Measurements from ENCODE around the gene SLFN14.
"Not testable (repeated sequence)": the region's sequence is repeated elsewhere in the genome, so short reads cannot be mapped to it uniquely, and the experiment has no call there.

Gene SLFN14

GRCh38 chr17:35541434-35541833 is 19.2 kb downstream of the SLFN14 start:
- no peaks in the 10 kb centered on the region for H3K36me3 ChIP-seq (ENCODE audit: control insufficient read depth, insufficient read depth, low read length)
- H3K4me1 ChIP-seq (ENCODE audit: control insufficient read depth, insufficient read depth, low read length, poor library complexity, severe bottlenecking) = peaks cover 2% of the 10 kb centered on the region
- WGBS, 2 experiments (ENCODE audit: insufficient coverage in 2 of 2) = 67 to 100% methylated on average over 1 of the region's 1 CpG
- no peak overlapping the region for H3K27ac ChIP-seq (ENCODE audit: low read depth, low read length, severe bottlenecking)
- no peaks in the 10 kb centered on the region for H3K9me3 ChIP-seq (ENCODE audit: control insufficient read depth, low read length)
- no peak overlapping the region for H3K4me3 ChIP-seq (ENCODE audit: extremely low read depth, insufficient read depth, low read length, poor library complexity, severe bottlenecking)

- Histone ChIP-seq H3K36me3 (ENCODE audit: control insufficient read depth, insufficient read depth, low read length) (no peaks in the 10 kb centered on the region), H3K4me3 (ENCODE audit: extremely low read depth, insufficient read depth, low read length, poor library complexity, severe bottlenecking) (no peak overlapping the region)
Measured at GRCh38 chr17:35540589-35541404, 19.8 kb downstream of the SLFN14 start.

GRCh38 chr17:35539659-35540026 is 21.0 kb downstream of the SLFN14 start:
- no peaks in the 10 kb centered on the region for H3K9me3 ChIP-seq (ENCODE audit: control insufficient read depth, low read length)
- no peaks in the 10 kb centered on the region for H3K36me3 ChIP-seq (ENCODE audit: control insufficient read depth, insufficient read depth, low read length)
- H3K27ac ChIP-seq (ENCODE audit: low read depth, low read length, severe bottlenecking) = no peak overlapping the region
- 43 to 60% methylated on average over 3 to 4 of the region's 5 CpGs for WGBS, 2 experiments (ENCODE audit: insufficient coverage in 2 of 2)
- peaks cover 2% of the 10 kb centered on the region for H3K4me1 ChIP-seq (ENCODE audit: control insufficient read depth, insufficient read depth, low read length, poor library complexity, severe bottlenecking)
- no peak overlapping the region for H3K4me3 ChIP-seq (ENCODE audit: extremely low read depth, insufficient read depth, low read length, poor library complexity, severe bottlenecking)

More at GRCh38 chr17:35540589-35541404, 19.8 kb downstream of the SLFN14 start:
- Histone ChIP-seq H3K4me1 (ENCODE audit: control insufficient read depth, insufficient read depth, low read length, poor library complexity, severe bottlenecking) (peaks cover 2% of the 10 kb centered on the region), H3K27ac (ENCODE audit: low read depth, low read length, severe bottlenecking) (no peak overlapping the region), H3K9me3 (ENCODE audit: control insufficient read depth, low read length) (no peaks in the 10 kb centered on the region)
- WGBS, 2 experiments (ENCODE audit: insufficient coverage in 2 of 2) = 80 to 83% methylated on average over 1 of the region's 8 CpGs

- H3K27ac ChIP-seq (ENCODE audit: low read depth, low read length, severe bottlenecking) = no peak within 1 kb of the TSS
- 100% methylated on average over 1 to 2 of the region's 2 CpGs for WGBS, 2 experiments (ENCODE audit: insufficient coverage in 2 of 2)
- peaks cover 2% of the 10 kb centered on the region for H3K4me1 ChIP-seq (ENCODE audit: control insufficient read depth, insufficient read depth, low read length, poor library complexity, severe bottlenecking)
- no peak within 1 kb of the TSS for H3K4me3 ChIP-seq (ENCODE audit: extremely low read depth, insufficient read depth, low read length, poor library complexity, severe bottlenecking)
- H3K9me3 ChIP-seq (ENCODE audit: control insufficient read depth, low read length) = no peaks in the 10 kb centered on the region
- H3K36me3 ChIP-seq (ENCODE audit: control insufficient read depth, insufficient read depth, low read length) = no peaks in the 10 kb centered on the region
Measured at GRCh38 chr17:35537601-35538141, 22.9 kb downstream of the SLFN14 start, which contains the start of gene SLFN12L. SLFN12L (minus strand) TSS chr17:35537678; CDS start chr17:35522364, 15,314 bp downstream.

- WGBS, 2 experiments (ENCODE audit: insufficient coverage in 2 of 2) = 93 to 94% methylated on average over 9 to 12 of the region's 13 CpGs
- Histone ChIP-seq H3K27ac (ENCODE audit: low read depth, low read length, severe bottlenecking) (no peak overlapping the region), H3K4me1 (ENCODE audit: control insufficient read depth, insufficient read depth, low read length, poor library complexity, severe bottlenecking) (peaks cover 2% of the 10 kb centered on the region), H3K4me3 (ENCODE audit: extremely low read depth, insufficient read depth, low read length, poor library complexity, severe bottlenecking) (no peak overlapping the region), H3K9me3 (ENCODE audit: control insufficient read depth, low read length) (no peaks in the 10 kb centered on the region), H3K36me3 (ENCODE audit: control insufficient read depth, insufficient read depth, low read length) (no peaks in the 10 kb centered on the region)
Measured at GRCh38 chr17:35536664-35537171, 23.9 kb downstream of the SLFN14 start.

- H3K4me3 ChIP-seq (ENCODE audit: extremely low read depth, insufficient read depth, low read length, poor library complexity, severe bottlenecking); H3K9me3 ChIP-seq (ENCODE audit: control insufficient read depth, low read length); H3K4me1 ChIP-seq (ENCODE audit: control insufficient read depth, insufficient read depth, low read length, poor library complexity, severe bottlenecking); H3K27ac ChIP-seq (ENCODE audit: low read depth, low read length, severe bottlenecking); H3K36me3 ChIP-seq (ENCODE audit: control insufficient read depth, insufficient read depth, low read length): not testable (repeated sequence)
- WGBS, 2 experiments (ENCODE audit: insufficient coverage in 2 of 2) = 85 to 86% methylated on average over 5 to 7 of the region's 9 CpGs
Measured at GRCh38 chr17:35535406-35535805, 25.2 kb downstream of the SLFN14 start.

GRCh38 chr17:35534576-35535093 is 26.0 kb downstream of the SLFN14 start:
- Histone ChIP-seq H3K4me3 (ENCODE audit: extremely low read depth, insufficient read depth, low read length, poor library complexity, severe bottlenecking) (no peak overlapping the region), H3K9me3 (ENCODE audit: control insufficient read depth, low read length) (no peaks in the 10 kb centered on the region), H3K36me3 (ENCODE audit: control insufficient read depth, insufficient read depth, low read length) (no peaks in the 10 kb centered on the region), H3K27ac (ENCODE audit: low read depth, low read length, severe bottlenecking) (no peak overlapping the region), H3K4me1 (ENCODE audit: control insufficient read depth, insufficient read depth, low read length, poor library complexity, severe bottlenecking) (peaks cover 2% of the 10 kb centered on the region)
- WGBS, 2 experiments (ENCODE audit: insufficient coverage in 2 of 2) = 100% methylated on average over 1 of the region's 3 CpGs; no CpG with 5 or more reads in 1 of the 2 experiments

- no CpG with 5 or more reads among the region's 1 CpG for WGBS, 2 experiments (ENCODE audit: insufficient coverage in 2 of 2)
- Histone ChIP-seq H3K27ac (ENCODE audit: low read depth, low read length, severe bottlenecking) (no peak overlapping the region), H3K4me3 (ENCODE audit: extremely low read depth, insufficient read depth, low read length, poor library complexity, severe bottlenecking) (no peak overlapping the region), H3K36me3 (ENCODE audit: control insufficient read depth, insufficient read depth, low read length) (no peaks in the 10 kb centered on the region), H3K9me3 (ENCODE audit: control insufficient read depth, low read length) (no peaks in the 10 kb centered on the region), H3K4me1 (ENCODE audit: control insufficient read depth, insufficient read depth, low read length, poor library complexity, severe bottlenecking) (no peaks in the 10 kb centered on the region)
Measured at GRCh38 chr17:35531160-35531559, 29.5 kb downstream of the SLFN14 start.

GRCh38 chr17:35529866-35530265 is 30.8 kb downstream of the SLFN14 start:
- Histone ChIP-seq H3K9me3 (ENCODE audit: control insufficient read depth, low read length) (no peaks in the 10 kb centered on the region), H3K27ac (ENCODE audit: low read depth, low read length, severe bottlenecking) (no peak overlapping the region), H3K4me1 (ENCODE audit: control insufficient read depth, insufficient read depth, low read length, poor library complexity, severe bottlenecking) (no peaks in the 10 kb centered on the region), H3K4me3 (ENCODE audit: extremely low read depth, insufficient read depth, low read length, poor library complexity, severe bottlenecking) (no peak overlapping the region), H3K36me3 (ENCODE audit: control insufficient read depth, insufficient read depth, low read length) (no peaks in the 10 kb centered on the region)
- 83 to 100% methylated on average over 3 to 5 of the region's 8 CpGs for WGBS, 2 experiments (ENCODE audit: insufficient coverage in 2 of 2)

- H3K4me3 ChIP-seq (ENCODE audit: extremely low read depth, insufficient read depth, low read length, poor library complexity, severe bottlenecking); H3K4me1 ChIP-seq (ENCODE audit: control insufficient read depth, insufficient read depth, low read length, poor library complexity, severe bottlenecking); H3K9me3 ChIP-seq (ENCODE audit: control insufficient read depth, low read length); H3K27ac ChIP-seq (ENCODE audit: low read depth, low read length, severe bottlenecking); H3K36me3 ChIP-seq (ENCODE audit: control insufficient read depth, insufficient read depth, low read length): not testable (repeated sequence)
- no CpG with 5 or more reads among the region's 1 CpG for WGBS, 2 experiments (ENCODE audit: insufficient coverage in 2 of 2)
Measured at GRCh38 chr17:35529326-35529725, 31.3 kb downstream of the SLFN14 start.

- Histone ChIP-seq H3K36me3 (ENCODE audit: control insufficient read depth, insufficient read depth, low read length) (no peaks in the 10 kb centered on the region), H3K9me3 (ENCODE audit: control insufficient read depth, low read length) (no peaks in the 10 kb centered on the region), H3K4me1 (ENCODE audit: control insufficient read depth, insufficient read depth, low read length, poor library complexity, severe bottlenecking) (no peaks in the 10 kb centered on the region), H3K27ac (ENCODE audit: low read depth, low read length, severe bottlenecking) (no peak overlapping the region), H3K4me3 (ENCODE audit: extremely low read depth, insufficient read depth, low read length, poor library complexity, severe bottlenecking) (no peak overlapping the region)
- 95 to 98% methylated on average over 3 to 4 of the region's 4 CpGs for WGBS, 2 experiments (ENCODE audit: insufficient coverage in 2 of 2)
Measured at GRCh38 chr17:35523296-35523695, 37.3 kb downstream of the SLFN14 start.
